GM12878 (cell line): ENCODE data around the gene ATF6. TPM values are rescaled to one million over a fixed set of nuclear protein-coding genes. Genes with fewer than 3 reads are reported as not detected.

Source experiments
- ATAC-seq: fragments of 200-7000 bp; cut with Tn5 transposase; 3 replicates; pipeline ENCODE4 v1.9.1; 2020; ENCODE audit warnings: mild to moderate bottlenecking, moderate library complexity
- BruUV-seq: library from RNA; stranded (reverse); fragments of 400-500 nt; replicated peaks from 2 replicates; lab custom pipeline; 2021; lab: Mats Ljungman, UMichigan
- CTCF ChIA-PET: fragments of 300-600 bp; sonication (Branson Sonifier 250); formaldehyde crosslinking; extraction: SDS; loops from one replicate; lab custom pipeline; 2021; ENCODE audit warnings: inconsistent platforms; lab: Yijun Ruan, JAX
- POLR2A ChIA-PET: fragments of 350-600 bp; formaldehyde crosslinking; extraction: SDS; loops from one replicate; lab custom pipeline; 2021; ENCODE audit warnings: inconsistent platforms; lab: Charles Lee
- RAD21 ChIA-PET: fragments of 300-600 bp; sonication (Branson Sonifier 250); formaldehyde crosslinking; loops from one replicate; lab custom pipeline; 2023; ENCODE audit warnings: antibody characterized with exemption; ENCODE audit not compliant: unreplicated experiment; lab: Charles Lee
- SMC1A ChIA-PET: fragments of 300-600 bp; sonication (Branson Sonifier 250); formaldehyde crosslinking; loops from one replicate; lab custom pipeline; 2023; ENCODE audit not compliant: unreplicated experiment, uncharacterized antibody; lab: Charles Lee
- DNase-seq: peaks from one replicate; pipeline ENCODE4 v3.0.0-alpha.2; 2011; ENCODE audit warnings: low read depth, low spot score
- FAIRE-seq: peaks from 3 replicates; lab custom pipeline; 2011; peaks lifted over from hg19 to GRCh38; lab: Jason Lieb, UNC
- H2AFZ ChIP-seq: 2 replicates; pipeline ENCODE4 v1.6.0; 2011; ENCODE audit warnings: low read depth, low read length, control low read depth; ENCODE audit not compliant: control insufficient read depth
- H3K27ac ChIP-seq: 2 replicates; pipeline ENCODE4 v1.5.1; 2011; ENCODE audit warnings: control low read depth; ENCODE audit not compliant: control insufficient read depth, insufficient read depth
- H3K27me3 ChIP-seq, 2 experiments: replicated peaks in 1 of 2; 2 replicates each; pipeline versions ENCODE4 v1.6.0 to v1.6.1; 2011; ENCODE audit warnings: low read length in 1 of 2; ENCODE audit not compliant: control insufficient read depth in 2 of 2, insufficient read depth in 2 of 2
- H3K36me3 ChIP-seq, 2 experiments: 2 replicates each; pipeline ENCODE4 v1.5.1; 2011; ENCODE audit warnings: low read length in 1 of 2; ENCODE audit not compliant: control insufficient read depth in 2 of 2, insufficient read depth in 2 of 2
- H3K4me1 ChIP-seq: 2 replicates; pipeline ENCODE4 v1.6.1; 2011; ENCODE audit warnings: mild to moderate bottlenecking, low read length, moderate library complexity, mixed read lengths; ENCODE audit not compliant: control insufficient read depth, insufficient read depth
- H3K4me2 ChIP-seq: 2 replicates; pipeline ENCODE4 v1.6.0; 2011; ENCODE audit warnings: control low read depth; ENCODE audit not compliant: control insufficient read depth, insufficient read depth
- H3K4me3 ChIP-seq: fragments of 200-600 bp; sonication (generic); 2 replicates; pipeline ENCODE4 v1.5.1; 2016
- H3K79me2 ChIP-seq: 2 replicates; pipeline ENCODE4 v1.6.0; 2011; ENCODE audit warnings: low read length; ENCODE audit not compliant: control insufficient read depth, insufficient read depth
- H3K9ac ChIP-seq: 2 replicates; pipeline ENCODE4 v1.8.0; 2011; ENCODE audit warnings: low read length, control low read depth, mixed read lengths; ENCODE audit not compliant: control insufficient read depth, insufficient read depth
- H3K9me3 ChIP-seq: replicated peaks from 3 replicates; pipeline ENCODE4 v1.5.1; 2011; ENCODE audit warnings: mild to moderate bottlenecking, low read length; ENCODE audit not compliant: control insufficient read depth, insufficient read depth
- H4K20me1 ChIP-seq: 2 replicates; pipeline ENCODE4 v1.6.0; 2011; ENCODE audit not compliant: control insufficient read depth, insufficient read depth
- BACH1 ChIP-seq: fragments of 450-650 bp; IDR thresholded peaks from 2 replicates; pipeline ENCODE4 v1.6.1; 2017; ENCODE audit warnings: mild to moderate bottlenecking, borderline replicate concordance
- E2F8 ChIP-seq: fragments of 450-650 bp; IDR thresholded peaks from 2 replicates; pipeline ENCODE4 v1.6.1; 2018; ENCODE audit warnings: mild to moderate bottlenecking, low read depth, moderate library complexity; ENCODE audit not compliant: partially characterized antibody
- IKZF2 ChIP-seq, 2 experiments: fragments of 450-650 bp; IDR thresholded peaks; 2 replicates each; pipeline ENCODE4 v1.6.1; 2017; ENCODE audit warnings: mild to moderate bottlenecking in 2 of 2, moderate library complexity in 2 of 2
- MYC ChIP-seq: IDR thresholded peaks from 2 replicates; pipeline ENCODE4 v1.6.1; 2011; ENCODE audit warnings: mild to moderate bottlenecking, low read length, moderate library complexity, inconsistent platforms; ENCODE audit not compliant: insufficient read depth, insufficient replicate concordance, insufficient read length, severe bottlenecking
- NFIC ChIP-seq: IDR thresholded peaks from 2 replicates; pipeline ENCODE4 v1.6.1; 2012; ENCODE audit warnings: low read depth, mild to moderate bottlenecking, inconsistent platforms, low read length, moderate library complexity
- NFXL1 ChIP-seq: fragments of 450-650 bp; IDR thresholded peaks from 2 replicates; pipeline ENCODE4 v1.6.1; 2017; ENCODE audit warnings: antibody characterized with exemption, mild to moderate bottlenecking, borderline replicate concordance
- NR2C1 ChIP-seq: fragments of 450-650 bp; IDR thresholded peaks from 2 replicates; pipeline ENCODE4 v1.6.1; 2017; ENCODE audit warnings: antibody characterized with exemption, mild to moderate bottlenecking, moderate library complexity
- NR2F1 ChIP-seq: fragments of 450-650 bp; conservative IDR thresholded peaks from 2 replicates; pipeline ENCODE4 v1.6.1; 2017; ENCODE audit warnings: mild to moderate bottlenecking
- PAX8 ChIP-seq: fragments of 450-650 bp; IDR thresholded peaks from 2 replicates; pipeline ENCODE4 v1.6.1; 2017; ENCODE audit warnings: mild to moderate bottlenecking, moderate library complexity
- STAT3 ChIP-seq: IDR thresholded peaks from 2 replicates; pipeline ENCODE4 v1.6.1; 2011; ENCODE audit warnings: low read depth, low read length, improper control_type of control experiment
- ZBED1 ChIP-seq: IDR thresholded peaks from 2 replicates; pipeline ENCODE4 v1.6.1; 2016; ENCODE audit warnings: borderline replicate concordance
- ZNF24 ChIP-seq: fragments of 450-650 bp; IDR thresholded peaks from 2 replicates; pipeline ENCODE4 v1.6.1; 2017; ENCODE audit warnings: antibody characterized with exemption, mild to moderate bottlenecking
- WGBS: methylation state at CpG from one replicate; pipeline ENCODE4 v1.1.6; 2016; ENCODE audit warnings: low lambda C conversion rate; ENCODE audit not compliant: insufficient replicate concordance, insufficient coverage; ENCODE audit errors: missing lambda C conversion rate; 5-methylcytosine and 5-hydroxymethylcytosine counted together
- in situ Hi-C: fragments of 300-500 bp; cut with MboI; formaldehyde crosslinking; loops from 9 replicates; pipeline ENCODE4 v1.14.3; 2018; ENCODE audit warnings: mixed read lengths
- intact Hi-C: fragments of 100-400 bp; cut with micrococcal nuclease; formaldehyde crosslinking; loops from one replicate; pipeline ENCODE4 v1.14.2; 2022; ENCODE audit not compliant: unreplicated experiment
- polyA plus RNA-seq, 11 experiments: library from polyadenylated mRNA; depleted of rRNA in 4 of 11; unstranded in 6 of 11; stranded (reverse) in 5 of 11; fragments of >200 nt; fragmentation: Nextera tagmentation in 4 of 11; fragmentation: Illumina TruSeq in 1 of 11; extraction: Ambion mirVana in 4 of 11; extraction: Trizol in 1 of 11; gene quantifications; 1 replicate in 1 of 11; 2 replicates in 10 of 11; pipeline versions ENCODE4 v1.2.1 to v1.2.3, GENCODE V29; 2011 to 2016; ENCODE audit warnings: inconsistent platforms in 2 of 11, missing spikeins in 2 of 11, low read depth in 1 of 11
- total RNA-seq, 4 experiments: library from RNA; depleted of rRNA in 3 of 4; stranded (reverse); fragments of >200 nt in 3 of 4; fragmentation: Illumina TruSeq in 1 of 4; extraction: Trizol in 1 of 4; gene quantifications; 2 replicates each; pipeline versions ENCODE4 v1.2.1 to v1.2.3, GENCODE V29; 2013 to 2021
- TF ChIP-seq, protein P1 (sequence below): fragments of 450-650 bp; IDR thresholded peaks from 2 replicates; pipeline ENCODE4 v1.6.1; 2017; ENCODE audit warnings: antibody characterized with exemption, mild to moderate bottlenecking, moderate library complexity
- TF ChIP-seq, protein P2 (sequence below): fragments of 450-650 bp; formaldehyde crosslinking; IDR thresholded peaks from 2 replicates; pipeline ENCODE4 v1.5.0; 2022; ENCODE audit warnings: mild to moderate bottlenecking, missing genetic modification characterization
- TF ChIP-seq, protein P3 (sequence below): IDR thresholded peaks from 2 replicates; pipeline ENCODE4 v1.6.1; 2011; ENCODE audit warnings: mild to moderate bottlenecking, low read depth, low read length, moderate library complexity; ENCODE audit not compliant: insufficient replicate concordance

Gene ATF6
- total and polyA plus RNA-seq, 10 of the 15 experiments (the other 5 are each of a cell fraction or from before 2014, with no cell fraction given): 7.8 to 24.3 (median 14.7) TPM

DNA sequence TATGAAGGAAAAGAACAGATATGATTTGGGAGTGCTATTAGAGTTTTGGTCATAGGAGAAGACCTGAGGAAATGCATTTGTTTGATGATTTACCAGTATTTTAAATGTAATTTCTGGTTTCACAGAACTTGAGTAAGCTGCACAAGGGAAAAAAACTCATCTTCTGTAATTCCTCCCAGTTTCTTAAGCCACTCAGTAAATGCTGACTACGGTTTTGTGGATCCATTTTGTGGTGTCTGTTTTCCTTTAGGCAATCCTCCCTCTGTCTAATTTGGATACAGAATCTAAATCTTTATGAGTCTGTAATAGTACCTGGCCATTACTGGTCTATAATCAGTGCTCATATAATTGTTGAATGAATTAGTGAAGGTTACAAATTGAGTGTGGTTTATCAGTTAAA lies 185.5 kb downstream of the ATF6 start:
- H2AFZ ChIP-seq: no peak overlapping the region
- intact Hi-C loops: no loop called here
- in situ Hi-C loops: no loop called here
- no peak for FAIRE-seq
- no peaks in the 10 kb centered on the region for H4K20me1 ChIP-seq
- no peaks in the 10 kb centered on the region for H3K27me3 ChIP-seq
- ChIA-PET POLR2A (no interaction called here), SMC1A (no interaction called here), CTCF (interaction anchor here (0.5 kb wide), 1 partner anchor 7 kb away, joined by 3 read pairs; no protein-coding TSS in a partner anchor), RAD21 (no interaction called here)
- H3K4me3 ChIP-seq: no peak overlapping the region
- no peak overlapping the region for H3K27ac ChIP-seq
- no peak overlapping the region for H3K4me2 ChIP-seq
- no peak overlapping the region for H3K9ac ChIP-seq
- ATAC-seq: no peak
- BruUV-seq: no TSS peak
- no peaks in the 10 kb centered on the region for H3K79me2 ChIP-seq
- no peak for DNase-seq
- H3K4me1 ChIP-seq: no peaks in the 10 kb centered on the region
- H3K9me3 ChIP-seq: no peaks in the 10 kb centered on the region
- H3K36me3 ChIP-seq: no peaks in the 10 kb centered on the region; a peak in 2 of 4 replicates
- WGBS: 96% methylated on average over 1 of the region's 1 CpG
- TF ChIP-seq, protein P1, sequence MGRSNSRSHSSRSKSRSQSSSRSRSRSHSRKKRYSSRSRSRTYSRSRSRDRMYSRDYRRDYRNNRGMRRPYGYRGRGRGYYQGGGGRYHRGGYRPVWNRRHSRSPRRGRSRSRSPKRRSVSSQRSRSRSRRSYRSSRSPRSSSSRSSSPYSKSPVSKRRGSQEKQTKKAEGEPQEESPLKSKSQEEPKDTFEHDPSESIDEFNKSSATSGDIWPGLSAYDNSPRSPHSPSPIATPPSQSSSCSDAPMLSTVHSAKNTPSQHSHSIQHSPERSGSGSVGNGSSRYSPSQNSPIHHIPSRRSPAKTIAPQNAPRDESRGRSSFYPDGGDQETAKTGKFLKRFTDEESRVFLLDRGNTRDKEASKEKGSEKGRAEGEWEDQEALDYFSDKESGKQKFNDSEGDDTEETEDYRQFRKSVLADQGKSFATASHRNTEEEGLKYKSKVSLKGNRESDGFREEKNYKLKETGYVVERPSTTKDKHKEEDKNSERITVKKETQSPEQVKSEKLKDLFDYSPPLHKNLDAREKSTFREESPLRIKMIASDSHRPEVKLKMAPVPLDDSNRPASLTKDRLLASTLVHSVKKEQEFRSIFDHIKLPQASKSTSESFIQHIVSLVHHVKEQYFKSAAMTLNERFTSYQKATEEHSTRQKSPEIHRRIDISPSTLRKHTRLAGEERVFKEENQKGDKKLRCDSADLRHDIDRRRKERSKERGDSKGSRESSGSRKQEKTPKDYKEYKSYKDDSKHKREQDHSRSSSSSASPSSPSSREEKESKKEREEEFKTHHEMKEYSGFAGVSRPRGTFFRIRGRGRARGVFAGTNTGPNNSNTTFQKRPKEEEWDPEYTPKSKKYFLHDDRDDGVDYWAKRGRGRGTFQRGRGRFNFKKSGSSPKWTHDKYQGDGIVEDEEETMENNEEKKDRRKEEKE: no peak
- TF ChIP-seq NFXL1 (no peak), STAT3 (no peak), E2F8 (no peak), NR2C1 (no peak), ZNF24 (no peak), PAX8 (no peak), BACH1 (no peak), IKZF2 (IDR thresholded peaks at IDR 0.05) (no peak), ZBED1 (no peak), NR2F1 (no peak), MYC (no peak), NFIC (no peak)
- TF ChIP-seq, protein P2, sequence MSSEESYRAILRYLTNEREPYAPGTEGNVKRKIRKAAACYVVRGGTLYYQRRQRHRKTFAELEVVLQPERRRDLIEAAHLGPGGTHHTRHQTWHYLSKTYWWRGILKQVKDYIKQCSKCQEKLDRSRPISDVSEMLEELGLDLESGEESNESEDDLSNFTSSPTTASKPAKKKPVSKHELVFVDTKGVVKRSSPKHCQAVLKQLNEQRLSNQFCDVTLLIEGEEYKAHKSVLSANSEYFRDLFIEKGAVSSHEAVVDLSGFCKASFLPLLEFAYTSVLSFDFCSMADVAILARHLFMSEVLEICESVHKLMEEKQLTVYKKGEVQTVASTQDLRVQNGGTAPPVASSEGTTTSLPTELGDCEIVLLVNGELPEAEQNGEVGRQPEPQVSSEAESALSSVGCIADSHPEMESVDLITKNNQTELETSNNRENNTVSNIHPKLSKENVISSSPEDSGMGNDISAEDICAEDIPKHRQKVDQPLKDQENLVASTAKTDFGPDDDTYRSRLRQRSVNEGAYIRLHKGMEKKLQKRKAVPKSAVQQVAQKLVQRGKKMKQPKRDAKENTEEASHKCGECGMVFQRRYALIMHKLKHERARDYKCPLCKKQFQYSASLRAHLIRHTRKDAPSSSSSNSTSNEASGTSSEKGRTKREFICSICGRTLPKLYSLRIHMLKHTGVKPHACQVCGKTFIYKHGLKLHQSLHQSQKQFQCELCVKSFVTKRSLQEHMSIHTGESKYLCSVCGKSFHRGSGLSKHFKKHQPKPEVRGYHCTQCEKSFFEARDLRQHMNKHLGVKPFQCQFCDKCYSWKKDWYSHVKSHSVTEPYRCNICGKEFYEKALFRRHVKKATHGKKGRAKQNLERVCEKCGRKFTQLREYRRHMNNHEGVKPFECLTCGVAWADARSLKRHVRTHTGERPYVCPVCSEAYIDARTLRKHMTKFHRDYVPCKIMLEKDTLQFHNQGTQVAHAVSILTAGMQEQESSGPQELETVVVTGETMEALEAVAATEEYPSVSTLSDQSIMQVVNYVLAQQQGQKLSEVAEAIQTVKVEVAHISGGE (CRISPR knock-in tag): no peak
- TF ChIP-seq, protein P3, sequence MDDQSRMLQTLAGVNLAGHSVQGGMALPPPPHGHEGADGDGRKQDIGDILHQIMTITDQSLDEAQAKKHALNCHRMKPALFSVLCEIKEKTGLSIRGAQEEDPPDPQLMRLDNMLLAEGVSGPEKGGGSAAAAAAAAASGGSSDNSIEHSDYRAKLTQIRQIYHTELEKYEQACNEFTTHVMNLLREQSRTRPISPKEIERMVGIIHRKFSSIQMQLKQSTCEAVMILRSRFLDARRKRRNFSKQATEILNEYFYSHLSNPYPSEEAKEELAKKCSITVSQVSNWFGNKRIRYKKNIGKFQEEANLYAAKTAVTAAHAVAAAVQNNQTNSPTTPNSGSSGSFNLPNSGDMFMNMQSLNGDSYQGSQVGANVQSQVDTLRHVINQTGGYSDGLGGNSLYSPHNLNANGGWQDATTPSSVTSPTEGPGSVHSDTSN: no peak
